ENCODE measurements around the gene DSTYK. TPM values are rescaled to one million over a fixed set of nuclear protein-coding genes. Genes with fewer than 3 reads are reported as not detected.
"Not testable (repeated sequence)": the region's sequence is repeated elsewhere in the genome, so short reads cannot be mapped to it uniquely, and the experiment has no call there.

Gene DSTYK
- total RNA-seq, 1 experiment from 2014 or later = 7.4 TPM

DNA sequence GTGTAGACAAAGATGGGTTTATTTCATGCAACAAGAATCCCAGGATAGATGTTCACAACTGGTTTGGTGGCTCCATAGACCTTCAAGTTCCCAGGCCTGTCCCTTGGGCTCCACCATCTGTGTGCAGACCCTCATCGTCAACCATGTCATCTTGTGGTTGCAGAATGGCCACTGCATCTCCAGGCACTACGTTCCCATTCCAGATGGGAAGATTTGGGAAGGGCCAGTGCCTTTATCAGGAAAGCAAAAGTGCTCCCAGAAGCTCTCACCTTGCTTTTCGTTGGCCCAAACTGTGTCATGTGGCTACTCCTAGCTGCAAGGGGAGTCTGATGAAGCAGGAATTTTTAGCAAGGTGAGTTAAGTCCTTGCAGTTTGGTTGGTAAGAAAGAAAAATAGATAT, 29.1 kb upstream of the DSTYK start:
- DNase-seq (ENCODE audit: low read depth) = no peak

DNA sequence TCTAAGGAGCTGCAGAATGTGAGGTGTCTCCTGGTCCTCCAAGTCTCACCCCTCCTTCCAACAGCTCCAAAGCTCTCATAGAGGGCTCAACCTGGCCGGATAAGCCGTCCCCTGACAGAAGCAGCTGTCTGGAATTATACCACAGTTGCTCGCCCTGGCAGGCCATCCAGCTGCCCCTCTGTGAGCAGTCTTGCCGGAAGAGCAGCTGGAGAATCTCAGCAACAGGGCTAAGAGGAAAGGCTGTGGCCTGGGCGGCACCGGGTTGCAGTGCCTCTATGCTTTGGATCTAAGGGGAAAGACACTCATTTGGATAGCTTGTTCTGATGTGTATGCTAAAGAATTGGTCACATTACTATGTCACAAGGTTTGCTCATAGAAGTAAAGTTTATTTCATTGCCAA, 28.6 kb upstream of the DSTYK start:
- DNase-seq (ENCODE audit: low read depth) = no peak

DNA sequence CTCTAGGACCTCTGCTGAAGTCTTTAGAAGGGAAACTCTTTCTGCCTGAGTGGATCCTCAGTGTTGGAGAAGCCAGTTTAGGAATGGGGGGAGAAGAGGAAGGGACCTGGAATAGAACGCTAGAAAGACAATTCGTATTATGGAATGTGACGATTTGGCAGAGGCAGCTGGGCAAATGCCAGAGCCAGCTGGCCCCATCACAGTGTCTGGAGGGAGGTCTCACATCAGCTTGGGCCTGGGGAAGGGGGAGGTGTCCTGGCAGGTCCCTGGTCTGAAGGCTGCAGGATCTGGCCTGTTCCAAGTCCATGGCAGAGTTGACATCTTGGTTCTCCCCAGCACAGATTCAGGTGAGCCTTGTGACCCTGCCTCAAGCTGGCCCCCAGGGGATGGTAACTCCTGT, 27.6 kb upstream of the DSTYK start:
- no peak for DNase-seq (ENCODE audit: low read depth)

DNA sequence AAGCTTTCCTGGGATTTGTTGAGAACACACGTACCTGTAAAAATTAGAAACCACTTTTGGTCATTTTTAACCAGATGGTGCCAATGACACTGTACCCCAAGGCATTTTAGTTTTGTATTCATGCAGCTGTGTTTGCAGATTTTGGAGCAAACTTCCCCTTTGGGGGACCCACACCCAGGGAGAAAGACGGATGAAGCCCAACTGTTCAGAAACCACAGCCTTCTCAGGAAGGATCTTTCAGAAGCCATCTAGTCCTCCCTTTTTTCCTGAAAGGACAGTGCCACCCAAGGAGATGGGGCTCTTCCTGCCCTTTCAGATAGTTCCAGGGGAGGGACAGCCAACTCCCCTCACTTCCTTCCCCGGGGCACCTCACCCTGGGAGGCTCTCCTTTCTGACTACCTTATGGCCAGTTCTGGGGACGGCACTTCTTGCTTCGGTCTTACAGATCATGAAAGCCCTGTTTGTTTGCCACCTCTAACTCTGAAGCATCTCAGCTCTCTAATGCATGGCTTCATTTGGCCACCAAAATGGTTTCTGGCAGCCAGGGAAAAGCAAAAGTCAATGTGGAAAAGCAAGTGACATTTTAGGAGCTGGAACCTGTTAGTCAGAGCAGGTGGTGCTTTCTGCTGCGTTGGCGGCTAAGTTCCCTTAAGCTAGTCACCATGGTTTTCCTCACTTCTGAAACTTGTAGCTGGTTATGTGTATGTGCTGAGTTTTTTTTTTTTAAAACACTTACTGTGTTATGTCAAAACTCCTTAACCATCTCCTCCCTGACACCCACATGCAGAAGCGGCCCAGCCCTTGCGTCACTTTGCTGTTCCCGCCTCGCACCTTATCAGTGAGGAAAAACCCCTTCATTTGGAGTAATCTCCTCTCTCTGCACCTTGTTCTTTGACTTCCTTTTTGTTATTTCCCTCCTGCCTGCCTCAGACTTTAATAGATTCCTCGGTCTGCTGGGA, 26.3 kb upstream of the DSTYK start:
- DNase-seq (ENCODE audit: low read depth) = no peak

DNA sequence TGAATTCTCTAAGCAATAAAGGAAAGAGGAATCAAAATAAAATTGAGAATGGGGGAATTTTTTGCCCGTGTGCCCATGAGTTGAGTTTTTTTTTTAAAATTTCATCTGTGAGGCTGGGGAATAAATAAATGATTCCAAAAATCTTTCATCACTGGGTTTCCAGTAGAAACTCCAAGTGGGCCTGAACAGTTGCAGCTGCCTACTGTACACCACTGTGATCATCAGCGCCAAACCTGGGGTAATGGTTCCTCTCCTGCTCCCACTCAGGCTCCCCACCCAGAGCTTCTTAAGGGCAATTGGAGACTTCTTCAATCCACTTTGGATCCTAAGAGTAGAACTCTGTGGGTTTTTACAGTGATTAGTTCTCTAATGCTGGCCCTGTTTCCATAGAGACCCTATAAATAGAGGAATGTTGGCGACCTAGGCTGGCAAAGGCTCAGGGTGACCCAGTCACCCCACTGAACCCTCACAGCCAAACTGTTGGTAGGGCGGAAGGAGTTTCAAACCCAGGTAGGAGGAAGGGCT, 25.5 kb upstream of the DSTYK start:
- DNase-seq (ENCODE audit: low read depth) = no peak

DNA sequence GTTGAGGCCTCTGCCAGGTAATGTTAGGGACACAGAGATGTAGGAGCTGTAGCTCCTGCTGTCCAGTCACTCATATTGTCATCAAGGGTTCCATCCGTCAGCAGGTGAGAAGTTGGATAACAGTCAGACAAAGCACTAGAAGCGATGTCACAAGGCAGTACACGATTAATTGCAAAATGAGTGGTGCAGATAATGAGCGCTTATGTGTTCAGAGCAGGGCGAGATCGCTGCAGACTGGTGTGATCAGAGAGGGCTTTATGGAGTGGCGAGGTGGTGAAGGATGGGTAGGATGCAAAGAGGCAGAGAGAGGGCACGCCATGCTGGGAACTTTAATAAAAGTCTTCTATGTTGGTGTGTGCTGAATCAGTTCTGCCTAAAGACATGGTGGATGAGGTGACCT, 25.0 kb upstream of the DSTYK start:
- no peak for DNase-seq (ENCODE audit: low read depth)

DNA sequence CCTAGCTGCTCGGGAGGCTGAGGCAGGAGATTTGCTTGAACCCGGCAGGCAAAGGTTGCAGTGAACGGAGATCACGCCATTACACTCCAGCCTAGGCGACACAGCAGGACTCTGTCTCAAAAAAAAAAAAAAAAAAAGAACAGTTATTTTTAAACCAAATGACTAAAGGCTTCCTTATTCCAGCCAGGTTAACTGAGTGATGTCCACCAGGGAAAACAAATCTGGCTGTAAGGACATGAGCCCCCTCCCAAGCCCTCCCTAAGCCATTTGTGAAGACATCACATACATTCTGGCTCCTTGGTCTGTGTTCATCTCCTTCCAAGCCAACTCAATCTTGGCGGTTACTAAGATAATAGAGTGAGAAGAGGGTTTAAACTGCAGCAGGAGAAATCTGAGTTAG, 24.4 kb upstream of the DSTYK start:
- no peak for DNase-seq (ENCODE audit: low read depth)

DNA sequence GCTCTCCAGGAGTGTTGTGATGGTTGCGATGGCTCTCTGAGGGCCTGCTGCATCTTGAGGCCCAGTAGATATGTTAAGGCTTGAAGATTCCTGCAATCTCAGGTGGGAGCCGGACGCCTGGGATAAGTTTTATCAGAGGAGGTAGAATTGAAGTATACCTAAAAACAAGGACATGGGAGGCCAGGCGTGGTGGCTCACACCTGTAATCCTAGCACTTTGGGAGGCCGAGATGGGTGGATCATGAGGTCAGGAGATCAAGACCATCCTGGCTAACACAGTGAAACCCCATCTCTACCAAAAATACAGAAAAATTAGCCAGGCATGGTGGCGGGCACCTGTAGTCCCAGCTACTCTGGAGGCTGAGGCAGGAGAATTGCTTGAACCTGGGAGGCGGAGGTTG, 22.5 kb upstream of the DSTYK start:
- not testable (repeated sequence) for DNase-seq (ENCODE audit: low read depth)

DNA sequence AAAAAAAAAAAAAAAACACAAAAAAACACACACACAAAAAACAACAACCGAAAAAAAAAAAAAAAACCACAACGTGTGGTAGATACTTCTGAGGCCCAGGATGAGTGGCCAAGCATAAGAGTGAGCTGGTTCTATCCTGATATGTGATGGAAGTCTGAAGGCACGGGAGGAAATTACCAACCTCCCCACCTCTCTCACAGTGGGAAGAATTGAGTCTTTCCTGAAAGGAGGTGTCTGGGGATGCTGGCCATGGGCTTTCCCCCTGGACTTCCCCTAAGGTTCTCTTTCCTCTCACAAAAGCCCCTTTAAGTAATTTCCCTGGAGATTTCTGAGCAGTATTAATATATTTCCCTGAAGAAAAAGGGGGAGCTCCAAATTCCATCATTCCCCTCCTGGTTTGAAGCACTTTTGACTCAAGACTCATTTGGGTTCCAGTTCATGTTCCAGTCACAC, 21.5 kb upstream of the DSTYK start:
- no peak for DNase-seq (ENCODE audit: low read depth)

DNA sequence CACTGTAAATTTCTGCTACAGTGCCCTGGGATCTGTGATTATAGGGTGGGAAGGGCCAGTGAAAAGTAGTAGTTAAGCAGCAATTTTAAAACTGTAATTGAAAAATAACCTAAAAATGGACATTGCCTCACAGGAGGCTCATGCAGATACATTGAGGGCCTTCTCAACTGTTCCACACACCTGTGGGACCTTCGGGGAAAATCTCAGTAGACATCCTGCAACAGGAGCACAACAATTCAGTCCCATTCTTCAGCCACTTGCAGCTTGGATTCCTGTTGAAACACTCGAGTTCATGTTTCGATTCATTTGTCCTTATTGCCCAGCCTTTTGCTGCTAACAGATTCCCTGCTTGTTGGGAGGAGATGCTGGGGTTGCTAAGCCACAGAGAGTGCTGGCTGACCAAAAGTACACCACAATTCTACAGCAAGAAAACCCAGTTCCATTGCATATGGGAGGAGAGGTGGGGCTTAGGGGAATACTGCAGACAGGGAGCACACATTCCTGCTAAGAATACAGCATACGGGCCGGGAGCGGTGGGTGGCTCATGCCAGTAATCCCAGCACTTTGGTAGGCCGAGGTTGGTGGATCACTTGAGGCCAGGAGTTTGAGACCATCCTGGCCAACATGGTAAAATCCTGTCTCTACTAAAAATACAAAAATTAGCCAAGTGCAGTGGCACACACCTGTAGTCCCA, 20.8 kb upstream of the DSTYK start:
- no peak for DNase-seq (ENCODE audit: low read depth)

DNA sequence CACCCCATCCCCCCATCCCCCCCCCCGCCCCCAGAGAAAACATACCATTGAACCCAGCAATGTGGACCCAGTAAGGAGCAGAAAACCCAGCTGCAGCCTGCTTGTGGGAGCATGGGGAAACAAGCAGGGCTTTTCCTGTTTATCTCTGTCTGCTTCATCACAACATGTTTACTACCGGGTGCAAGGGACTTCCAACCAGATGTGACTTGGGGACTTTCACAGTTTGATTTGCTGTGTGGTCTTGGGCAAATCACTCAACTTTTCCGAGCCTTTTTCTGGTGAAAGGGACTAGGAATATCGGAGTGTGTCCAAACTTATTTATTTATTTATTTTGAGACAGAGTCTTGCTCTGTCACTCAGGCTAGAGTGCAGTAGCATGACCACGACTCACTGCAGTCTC, 19.5 kb upstream of the DSTYK start:
- no peak for DNase-seq (ENCODE audit: low read depth)

DNA sequence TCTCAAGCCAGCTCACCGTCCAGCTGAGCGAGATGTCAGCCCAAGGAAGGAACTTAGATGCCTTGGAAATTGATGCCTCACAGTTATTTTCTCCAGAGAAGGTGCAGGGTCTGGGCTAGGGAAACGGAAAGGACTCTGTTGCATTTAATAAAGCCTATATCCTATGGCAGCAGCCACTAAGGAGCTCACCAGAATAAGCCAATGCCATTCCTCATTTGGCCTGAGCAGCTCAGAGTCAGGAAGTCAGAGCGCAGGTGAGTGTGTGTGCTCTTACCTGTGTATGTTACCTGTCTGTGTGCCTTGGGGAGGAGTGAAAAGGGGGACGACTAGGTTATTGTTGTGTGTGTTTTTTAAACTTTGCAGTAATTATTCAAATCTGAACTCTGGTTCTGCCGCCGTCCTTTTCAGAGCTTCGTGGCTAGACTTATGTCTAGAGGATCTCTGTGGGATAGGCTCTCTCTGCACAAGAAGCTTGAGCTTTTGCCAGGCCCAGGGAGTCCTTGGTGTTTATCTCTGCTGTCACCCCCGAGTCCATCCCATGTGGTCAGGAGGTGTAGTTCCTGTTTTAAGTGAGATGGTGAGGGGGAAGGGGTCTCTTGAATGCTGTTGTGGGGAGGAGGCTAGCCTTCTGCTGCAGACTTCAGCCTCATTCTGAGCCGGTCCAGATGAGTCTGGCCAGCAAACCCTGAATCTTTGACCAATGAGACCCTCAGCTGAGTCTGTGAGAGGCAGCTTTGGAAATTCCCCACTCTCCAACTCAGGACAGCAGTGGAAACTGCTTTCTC, 18.6 kb upstream of the DSTYK start:
- DNase-seq (ENCODE audit: low read depth) = no peak

DNA sequence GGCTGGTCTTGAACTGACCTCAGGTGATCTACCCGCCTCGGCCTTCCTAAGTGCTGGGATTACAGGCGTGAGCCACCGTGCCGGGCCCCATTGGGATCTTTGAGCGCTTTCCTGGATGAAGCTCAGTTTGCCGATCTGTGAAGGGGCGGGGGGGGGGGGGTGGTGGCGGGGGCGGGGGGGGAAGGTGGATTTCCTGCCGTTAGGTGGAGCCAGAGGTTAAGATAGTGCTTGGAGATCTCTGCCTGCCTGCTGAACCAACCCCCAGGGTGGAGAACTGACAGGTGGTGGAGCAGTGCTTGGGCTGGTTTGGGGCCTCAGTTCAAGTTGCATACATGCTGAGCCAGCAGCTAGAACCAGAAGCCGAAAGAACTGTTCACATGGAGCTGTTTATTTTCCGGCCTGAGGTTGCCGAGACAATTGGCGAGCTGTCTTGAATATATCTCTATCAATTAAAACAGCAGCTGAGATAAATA, 17.9 kb upstream of the DSTYK start:
- DNase-seq (ENCODE audit: low read depth) = peak; percentile 61

DNA sequence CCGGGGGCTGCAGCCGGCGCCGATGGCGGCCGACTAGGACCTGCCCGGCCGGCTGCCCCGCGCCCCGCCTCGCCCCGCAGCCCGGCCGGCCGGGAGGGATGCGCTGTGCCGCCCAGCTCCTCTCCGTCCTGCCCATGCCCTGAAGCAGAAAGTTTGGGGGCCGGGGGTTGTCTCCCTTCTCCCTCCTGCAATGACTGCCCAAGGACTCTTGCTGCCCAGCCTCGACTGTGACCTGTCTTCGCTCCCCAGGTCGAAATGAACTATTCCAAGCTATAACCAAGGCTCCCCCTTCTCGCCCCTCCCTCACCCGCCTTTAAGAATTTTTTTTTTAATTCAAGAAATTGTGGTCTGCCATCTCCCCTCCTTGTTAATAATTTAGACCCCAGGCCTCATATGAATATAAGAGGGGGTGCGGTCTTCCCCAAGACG, 16.6 kb upstream of the DSTYK start:
- peak; percentile 21 for DNase-seq (ENCODE audit: low read depth)

DNA sequence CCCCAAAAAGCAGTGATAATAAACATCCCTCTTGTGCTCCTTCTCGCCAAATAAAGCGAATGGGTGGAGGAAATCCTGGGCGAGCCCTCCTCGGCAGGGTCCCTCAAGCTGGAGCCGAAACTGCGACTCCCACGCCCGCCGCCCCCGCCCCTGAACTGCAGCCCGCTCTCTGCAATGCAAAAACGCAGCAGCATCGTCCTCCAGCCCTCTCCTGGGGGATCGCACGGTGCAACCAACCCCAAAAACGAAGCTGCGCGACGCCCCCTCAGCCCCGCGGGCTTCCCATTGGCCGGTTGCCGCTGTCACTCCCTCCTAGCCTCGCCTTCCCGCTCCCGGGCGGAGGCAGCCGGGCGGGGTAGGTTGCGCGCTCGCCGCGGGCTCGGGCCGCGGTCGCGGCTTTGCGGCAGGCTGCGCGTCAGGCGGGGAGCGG, 16.1 kb upstream of the DSTYK start, which contains the start of gene TMCC2:
Gene TMCC2, plus strand, starts transcription at position 363 of the 430 bp plus-strand sequence. CDS start 619 bp downstream, outside the sequence.
- peak; percentile 82 for DNase-seq (ENCODE audit: low read depth)

DNA sequence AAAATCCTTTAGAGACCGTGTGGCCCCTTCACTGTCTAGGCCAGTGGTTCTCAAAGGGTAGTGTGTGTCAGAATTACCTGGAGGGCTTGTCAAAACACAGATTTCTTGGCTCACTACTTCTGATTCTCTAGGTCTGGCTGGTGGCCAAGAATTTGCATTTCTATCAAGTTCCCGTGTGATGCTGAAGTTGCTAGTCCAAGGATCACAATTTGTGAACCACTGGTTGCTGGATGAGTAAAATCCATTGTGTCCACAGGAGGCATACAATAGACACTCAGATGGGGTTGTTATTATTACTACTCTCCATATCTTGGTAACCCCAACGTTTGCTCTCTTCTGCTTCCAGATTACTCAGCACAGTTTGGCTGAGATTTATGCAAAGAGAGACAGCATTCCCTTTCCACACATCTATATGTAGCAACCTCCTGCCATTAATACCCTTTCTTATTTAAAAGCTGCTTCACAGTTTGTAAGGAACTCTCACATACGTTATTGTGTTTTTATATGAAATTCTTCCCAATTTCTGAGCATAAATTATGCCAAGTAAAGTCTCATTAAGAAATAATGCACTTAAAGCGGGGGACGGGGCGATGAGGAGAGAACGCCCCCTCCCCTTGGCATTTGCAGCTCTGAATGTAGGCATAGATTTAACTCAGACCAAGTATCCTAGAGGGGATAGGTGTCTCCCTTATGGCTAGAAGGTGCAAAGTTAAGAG, 15.5 kb upstream of the DSTYK start:
- peak; percentile 66 for DNase-seq (ENCODE audit: low read depth)

DNA sequence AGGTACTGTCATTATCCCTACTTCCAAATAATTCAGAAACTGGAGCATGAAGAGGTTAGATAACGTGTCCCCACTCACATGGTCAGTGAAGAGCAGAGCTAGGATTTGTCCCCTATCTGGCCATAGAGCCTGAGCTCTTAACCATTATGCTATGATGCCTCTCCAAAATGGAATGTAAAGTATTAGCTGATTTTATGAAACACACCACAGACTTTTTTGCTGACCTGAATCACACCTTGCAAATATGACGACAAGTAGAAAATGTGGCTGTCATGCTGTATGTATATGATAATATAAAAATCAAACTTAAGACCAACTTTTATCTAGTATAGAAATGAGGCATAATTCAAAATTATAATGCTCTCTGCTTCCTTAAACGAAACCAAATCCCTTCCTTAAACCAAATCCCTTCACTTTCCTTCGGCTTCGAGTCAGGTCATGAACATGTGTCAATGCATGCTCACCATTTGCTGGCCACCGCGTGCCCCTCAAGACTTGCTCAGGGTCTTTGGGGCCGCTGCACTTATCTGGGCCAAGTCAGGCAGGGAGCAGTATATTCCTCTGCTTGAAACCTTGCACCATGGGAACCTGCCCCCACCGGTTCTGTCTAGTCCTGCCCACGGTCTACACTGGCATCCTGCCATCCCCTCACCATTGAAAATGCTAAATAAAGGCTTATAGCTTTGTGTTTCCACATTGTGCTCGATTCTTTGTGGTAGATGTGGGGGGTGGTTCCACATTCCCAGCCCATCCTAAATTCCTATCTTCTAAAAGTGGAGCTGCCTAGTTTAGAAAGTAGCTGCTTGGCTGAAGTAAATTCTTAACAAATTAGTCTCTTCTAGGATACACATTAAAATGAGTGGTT, 14.6 kb upstream of the DSTYK start:
- peak; percentile 28 for DNase-seq (ENCODE audit: low read depth)

DNA sequence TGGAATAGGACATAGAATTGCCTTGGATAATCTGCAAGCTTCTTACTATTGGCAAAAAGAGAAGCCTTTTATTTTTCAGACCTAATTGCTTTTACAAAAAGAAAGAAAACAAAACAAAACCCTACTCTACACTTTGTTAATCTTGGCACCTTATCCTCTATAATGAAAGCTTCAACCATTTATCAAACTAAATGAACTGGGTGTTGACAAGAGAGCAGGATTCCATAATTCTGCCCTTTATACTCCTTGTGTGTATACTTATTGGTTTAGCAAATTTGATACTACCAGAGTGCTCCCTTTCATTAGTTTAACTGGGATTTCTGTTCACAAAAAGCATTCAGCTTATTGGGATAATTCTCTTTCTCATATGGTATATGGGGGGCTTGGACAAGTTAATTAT, 13.2 kb upstream of the DSTYK start:
- DNase-seq (ENCODE audit: low read depth) = no peak

DNA sequence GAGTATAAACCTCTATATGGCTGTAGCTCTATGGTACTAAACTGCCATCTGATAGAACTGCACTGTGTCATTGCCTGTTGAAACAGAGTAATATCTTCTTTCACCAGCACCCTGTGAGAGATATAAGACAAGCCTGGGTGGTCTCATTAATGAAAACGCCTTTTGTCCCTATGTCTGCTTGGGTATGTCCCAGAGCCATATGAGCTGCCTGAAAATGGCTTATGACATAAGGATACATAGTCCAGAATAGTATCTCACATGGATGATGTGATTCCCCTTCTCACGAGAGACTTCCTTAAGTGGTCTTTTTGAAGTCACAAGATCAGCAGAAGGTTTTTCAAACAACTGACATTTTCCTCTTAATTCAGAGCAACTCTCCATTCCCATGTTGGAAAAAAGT, 8.9 kb upstream of the DSTYK start:
- DNase-seq (ENCODE audit: low read depth) = no peak

DNA sequence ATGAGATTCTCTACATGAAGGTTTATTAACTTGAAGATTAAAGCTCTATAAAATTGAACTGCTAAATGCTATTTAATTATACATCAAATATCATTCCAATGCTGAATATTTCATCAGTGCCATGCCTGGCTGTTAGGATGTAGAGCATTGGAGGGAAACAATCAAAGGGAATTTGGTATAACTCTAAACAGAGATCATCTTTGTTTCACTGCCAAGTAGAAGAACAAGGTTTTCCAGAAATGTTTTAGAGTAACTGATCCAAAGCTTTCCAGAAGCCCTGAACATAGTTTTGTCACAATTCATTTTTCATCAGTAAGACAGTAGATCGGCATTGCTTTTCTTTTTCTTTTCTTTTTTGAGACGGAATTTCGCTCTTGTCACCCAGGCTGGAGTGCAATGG, 5.9 kb upstream of the DSTYK start:
- DNase-seq (ENCODE audit: low read depth) = no peak

All from M059J (cell line).